T-helper 1 cell treated with Interleukin-12 subunit alpha and Interleukin-12 subunit beta and Interleukin-4 antibody, amounts not matched to agents 30 μg/mL and 1 μg/mL, for 36 hours (primary cell): ENCODE results near the gene PTPRN2.

Experiments
- H3K27ac Mint-ChIP-seq: one replicate; pipeline ENCODE4 v1.8.0; 2021; ENCODE audit warnings: mild to moderate bottlenecking, mixed read lengths
- H3K27me3 Mint-ChIP-seq: one replicate; pipeline ENCODE4 v1.8.0; 2021; ENCODE audit warnings: low read depth, mixed read lengths
- H3K36me3 Mint-ChIP-seq: one replicate; pipeline ENCODE4 v1.8.0; 2021; ENCODE audit warnings: low read depth, mixed read lengths
- H3K4me1 Mint-ChIP-seq: one replicate; pipeline ENCODE4 v1.8.0; 2021; ENCODE audit warnings: low read depth, mixed read lengths
- H3K4me3 Mint-ChIP-seq: one replicate; pipeline ENCODE4 v1.8.0; 2021; ENCODE audit warnings: mild to moderate bottlenecking, moderate library complexity, mixed read lengths
- H3K9me3 Mint-ChIP-seq: one replicate; pipeline ENCODE4 v1.8.0; 2021; ENCODE audit warnings: mixed read lengths

The PTPRN2 gene

DNA sequence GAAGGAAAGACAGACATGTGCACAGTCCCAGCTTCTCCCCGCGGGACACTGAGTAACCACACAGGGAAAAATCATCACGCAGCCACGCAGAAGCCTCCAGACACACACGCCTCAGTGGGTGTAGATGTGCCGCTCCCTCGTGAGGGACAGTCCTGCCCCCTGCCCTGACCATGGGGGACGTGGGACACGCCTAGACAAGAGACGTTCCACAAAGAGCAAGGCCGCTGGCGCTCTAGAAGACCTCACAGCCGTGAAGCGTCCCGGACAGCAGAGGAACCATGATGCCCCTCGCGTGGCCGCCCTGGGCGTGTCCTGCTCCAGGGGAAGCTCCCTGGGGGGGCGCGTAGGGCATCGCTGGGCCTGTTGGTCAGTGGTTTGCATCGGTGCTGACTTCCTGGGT lies 1040.0 kb downstream of the PTPRN2 start:
- no peak overlapping the region for H3K27ac Mint-ChIP-seq
- no peaks in the 10 kb centered on the region for H3K4me1 Mint-ChIP-seq
- H3K27me3 Mint-ChIP-seq = no peaks in the 10 kb centered on the region
- peaks cover 5% of the 10 kb centered on the region for H3K36me3 Mint-ChIP-seq
- H3K9me3 Mint-ChIP-seq = no peaks in the 10 kb centered on the region
- no peak overlapping the region for H3K4me3 Mint-ChIP-seq

DNA sequence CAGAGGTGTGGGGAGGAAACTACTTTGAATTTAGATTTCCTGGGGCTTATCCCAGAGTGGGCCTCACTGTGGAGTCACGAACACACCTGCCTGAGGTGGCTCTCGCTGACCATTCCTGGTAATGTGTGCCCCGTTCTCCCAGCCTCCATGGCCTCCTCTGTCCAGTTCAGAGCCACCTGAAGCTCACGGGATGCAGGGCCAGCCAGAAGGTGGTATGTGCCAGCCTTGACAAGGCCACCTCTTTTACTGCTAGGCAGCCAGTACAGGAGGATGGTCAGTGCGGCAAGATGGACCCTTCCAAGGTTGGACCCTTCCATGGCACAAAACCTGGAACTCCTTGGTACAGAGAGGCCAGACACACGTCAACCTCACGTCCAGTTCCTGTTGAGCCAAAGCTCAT lies 1040.5 kb downstream of the PTPRN2 start:
- Mint-ChIP-seq H3K9me3 (no peaks in the 10 kb centered on the region), H3K4me3 (no peak overlapping the region), H3K27me3 (no peaks in the 10 kb centered on the region), H3K27ac (no peak overlapping the region), H3K4me1 (no peaks in the 10 kb centered on the region), H3K36me3 (peaks cover 5% of the 10 kb centered on the region)

DNA sequence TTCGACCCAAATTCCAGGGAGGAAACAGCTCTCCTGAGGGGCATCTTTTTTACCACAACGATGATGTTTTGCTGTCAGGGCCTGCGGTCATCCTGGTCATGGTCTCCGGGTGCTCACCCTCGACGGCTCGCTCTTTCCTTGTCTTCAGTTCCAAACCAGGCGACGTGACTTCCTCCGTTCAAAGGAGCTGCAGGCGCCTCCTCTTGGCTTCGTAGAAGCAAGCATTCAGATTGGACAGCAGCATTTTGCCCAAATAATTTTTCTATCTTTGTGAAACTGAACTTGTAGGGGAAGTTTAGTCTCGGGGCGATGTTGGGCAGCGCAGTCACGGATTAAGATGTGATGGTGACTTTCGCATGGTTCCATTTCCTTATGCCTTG lies 1042.0 kb downstream of the PTPRN2 start:
- no peak overlapping the region for H3K4me3 Mint-ChIP-seq
- no peak overlapping the region for H3K27ac Mint-ChIP-seq
- no peaks in the 10 kb centered on the region for H3K4me1 Mint-ChIP-seq
- H3K27me3 Mint-ChIP-seq = no peaks in the 10 kb centered on the region
- no peaks in the 10 kb centered on the region for H3K9me3 Mint-ChIP-seq
- H3K36me3 Mint-ChIP-seq = peaks cover 5% of the 10 kb centered on the region

DNA sequence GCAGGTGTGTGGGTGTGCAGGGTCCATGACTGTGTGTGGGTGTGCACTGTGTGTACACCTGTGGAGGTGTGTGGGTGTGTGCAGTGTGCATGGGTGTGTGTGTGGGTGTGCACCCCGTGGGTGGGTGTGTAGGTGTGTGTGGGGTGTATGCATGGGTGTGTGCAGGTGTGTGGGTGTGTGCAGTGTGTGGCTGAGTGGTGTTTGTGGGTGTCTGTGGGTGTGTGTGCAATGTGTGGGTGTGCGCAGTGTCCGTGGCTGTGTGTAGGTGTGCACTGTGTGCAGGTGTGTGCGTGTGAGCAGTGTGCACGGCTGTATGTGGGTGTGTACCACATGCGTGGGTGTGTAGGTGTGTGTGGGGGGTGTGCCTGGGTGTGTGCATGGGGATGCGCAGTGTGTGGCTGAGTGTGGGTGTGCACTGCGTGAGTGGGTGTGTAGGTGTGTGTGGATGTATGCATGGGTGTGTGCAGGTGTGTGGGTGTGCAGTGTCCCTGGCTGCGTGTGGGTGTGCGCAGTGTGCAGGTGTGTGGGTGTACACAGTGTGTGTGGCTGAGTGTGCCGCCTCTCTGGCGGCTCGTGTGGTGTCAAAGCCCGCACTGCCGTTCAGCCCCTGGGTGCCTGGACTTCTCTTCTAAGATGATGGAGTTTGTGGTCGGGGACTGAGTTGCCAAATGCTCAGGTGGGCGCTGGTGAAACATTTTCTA lies 1042.5 kb downstream of the PTPRN2 start:
- no peak overlapping the region for H3K4me3 Mint-ChIP-seq

DNA sequence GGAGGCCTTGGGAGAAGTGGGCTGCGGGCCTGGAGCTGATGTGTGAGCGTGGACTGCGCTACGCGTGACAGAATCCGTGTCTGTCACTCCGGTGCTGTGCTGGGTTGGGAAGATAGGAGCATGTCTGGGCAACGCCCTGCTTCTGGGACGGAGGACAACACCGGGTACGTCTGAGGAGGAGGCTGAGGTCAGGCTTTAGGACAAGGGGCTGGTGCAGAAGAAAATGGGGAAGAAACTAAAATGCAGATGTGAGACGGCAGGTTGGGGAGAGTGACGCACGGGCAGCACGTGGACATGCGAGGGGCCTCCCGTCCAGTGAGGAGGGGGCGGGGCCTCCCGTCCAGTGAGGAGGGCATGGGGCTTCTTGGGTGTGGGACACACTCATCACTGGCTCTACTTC lies 1043.4 kb downstream of the PTPRN2 start:
- Mint-ChIP-seq H3K4me1 (no peaks in the 10 kb centered on the region), H3K36me3 (peaks cover 5% of the 10 kb centered on the region), H3K27me3 (no peaks in the 10 kb centered on the region), H3K9me3 (no peaks in the 10 kb centered on the region), H3K4me3 (no peak overlapping the region), H3K27ac (no peak overlapping the region)

More for the DNA sequence above, 1042.5 kb downstream of the PTPRN2 start:
- Mint-ChIP-seq H3K27me3 (no peaks in the 10 kb centered on the region), H3K9me3 (no peaks in the 10 kb centered on the region), H3K36me3 (peaks cover 5% of the 10 kb centered on the region), H3K4me1 (no peaks in the 10 kb centered on the region), H3K27ac (no peak overlapping the region)

DNA sequence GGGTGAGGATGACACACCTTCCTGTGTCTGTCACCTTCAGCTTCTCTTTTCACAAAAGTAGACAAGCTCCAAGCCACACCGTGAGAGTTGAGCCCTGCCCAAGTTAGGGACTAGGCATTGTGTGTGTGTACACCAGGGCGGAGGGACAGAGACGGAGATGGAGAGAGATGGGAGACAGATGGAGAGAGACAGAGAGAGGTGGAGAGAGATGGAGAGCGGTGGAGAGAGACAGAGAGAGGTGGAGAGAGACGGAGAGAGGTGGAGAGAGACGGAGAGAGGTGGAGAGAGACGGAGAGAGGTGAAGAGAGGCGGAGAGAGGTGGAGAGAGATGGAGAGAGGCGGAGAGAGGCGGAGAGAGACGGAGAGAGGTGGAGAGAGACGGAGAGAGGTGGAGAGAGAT lies 1043.8 kb downstream of the PTPRN2 start:
- Mint-ChIP-seq H3K36me3 (peaks cover 5% of the 10 kb centered on the region), H3K27me3 (no peaks in the 10 kb centered on the region), H3K4me3 (no peak overlapping the region), H3K27ac (no peak overlapping the region), H3K4me1 (no peaks in the 10 kb centered on the region), H3K9me3 (no peaks in the 10 kb centered on the region)

- H3K4me3 Mint-ChIP-seq = no peak overlapping the region
- no peaks in the 10 kb centered on the region for H3K4me1 Mint-ChIP-seq
Observed at GRCh38 chr7:157543276-157543675, 1044.3 kb downstream of the PTPRN2 start.

DNA sequence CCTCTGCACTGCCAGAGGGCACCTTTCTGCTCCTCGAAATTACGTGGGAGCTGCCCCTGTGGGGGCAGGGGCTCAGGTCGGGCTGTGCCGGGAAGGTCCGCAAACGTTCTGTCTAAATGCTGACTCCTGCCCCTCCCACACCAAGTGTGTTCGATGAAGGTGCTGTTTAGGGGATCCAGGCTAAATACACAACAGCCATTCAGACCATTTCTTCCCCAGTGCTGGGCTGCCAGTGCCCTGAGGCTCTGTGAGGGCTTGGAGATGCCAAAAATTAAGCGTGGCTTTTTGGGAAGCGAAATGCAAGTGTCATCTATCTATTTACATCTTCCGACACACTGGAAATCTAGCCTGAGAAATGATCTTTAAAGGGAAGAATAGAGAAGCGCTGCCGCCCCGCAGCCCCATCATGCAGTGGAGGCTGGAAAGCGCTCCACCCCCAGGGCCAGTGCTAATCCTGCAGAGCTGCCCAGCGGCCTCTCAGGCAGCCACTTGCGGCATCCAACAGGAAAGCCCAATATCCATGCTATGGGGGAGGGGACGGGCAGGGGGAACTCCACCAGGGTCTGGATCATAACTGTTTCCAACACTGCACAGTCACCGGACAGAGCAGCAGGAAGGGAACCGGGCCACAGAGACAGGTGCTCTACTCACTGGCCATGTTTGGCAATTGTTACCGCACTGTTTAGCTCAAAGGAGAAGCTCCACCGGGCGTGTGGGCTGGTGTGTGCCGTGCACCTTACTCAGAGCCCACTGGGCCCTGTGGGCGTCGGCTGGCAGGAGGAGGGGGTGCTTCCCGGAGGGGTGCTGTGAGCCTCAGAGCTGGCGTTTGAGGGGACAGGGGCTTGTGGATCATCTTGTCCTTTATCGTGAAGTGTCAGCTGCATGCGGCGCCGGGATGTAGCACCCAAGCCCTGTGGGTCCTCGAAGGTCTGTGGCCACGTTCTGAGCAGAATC lies 1045.3 kb downstream of the PTPRN2 start:
- no peaks in the 10 kb centered on the region for H3K9me3 Mint-ChIP-seq
- no peak overlapping the region for H3K27ac Mint-ChIP-seq

More at GRCh38 chr7:157543276-157543675, 1044.3 kb downstream of the PTPRN2 start:
- H3K36me3 Mint-ChIP-seq = peaks cover 5% of the 10 kb centered on the region
- H3K27me3 Mint-ChIP-seq = no peaks in the 10 kb centered on the region
- no peaks in the 10 kb centered on the region for H3K9me3 Mint-ChIP-seq
- H3K27ac Mint-ChIP-seq = no peak overlapping the region

GRCh38 chr7:157541295-157542067 lies 1046.1 kb downstream of the PTPRN2 start:
- Mint-ChIP-seq H3K36me3 (peaks cover 5% of the 10 kb centered on the region), H3K27me3 (peaks cover 4% of the 10 kb centered on the region), H3K4me3 (no peak overlapping the region), H3K4me1 (no peaks in the 10 kb centered on the region), H3K9me3 (no peaks in the 10 kb centered on the region), H3K27ac (no peak overlapping the region)

More for the DNA sequence above, 1045.3 kb downstream of the PTPRN2 start:
- no peaks in the 10 kb centered on the region for H3K4me1 Mint-ChIP-seq
- H3K4me3 Mint-ChIP-seq = no peak overlapping the region
- H3K36me3 Mint-ChIP-seq = peaks cover 5% of the 10 kb centered on the region
- no peaks in the 10 kb centered on the region for H3K27me3 Mint-ChIP-seq

GRCh38 chr7:157540606-157541294 lies 1046.9 kb downstream of the PTPRN2 start:
- Mint-ChIP-seq H3K4me1 (no peaks in the 10 kb centered on the region), H3K4me3 (no peak overlapping the region), H3K36me3 (peaks cover 5% of the 10 kb centered on the region), H3K27ac (no peak overlapping the region), H3K27me3 (peaks cover 6% of the 10 kb centered on the region), H3K9me3 (no peaks in the 10 kb centered on the region)

GRCh38 chr7:157540020-157540419 lies 1047.6 kb downstream of the PTPRN2 start:
- H3K27ac Mint-ChIP-seq = no peak overlapping the region
- peaks cover 7% of the 10 kb centered on the region for H3K27me3 Mint-ChIP-seq
- H3K36me3 Mint-ChIP-seq = peaks cover 5% of the 10 kb centered on the region
- H3K9me3 Mint-ChIP-seq = no peaks in the 10 kb centered on the region
- H3K4me3 Mint-ChIP-seq = no peak overlapping the region
- H3K4me1 Mint-ChIP-seq = no peaks in the 10 kb centered on the region

DNA sequence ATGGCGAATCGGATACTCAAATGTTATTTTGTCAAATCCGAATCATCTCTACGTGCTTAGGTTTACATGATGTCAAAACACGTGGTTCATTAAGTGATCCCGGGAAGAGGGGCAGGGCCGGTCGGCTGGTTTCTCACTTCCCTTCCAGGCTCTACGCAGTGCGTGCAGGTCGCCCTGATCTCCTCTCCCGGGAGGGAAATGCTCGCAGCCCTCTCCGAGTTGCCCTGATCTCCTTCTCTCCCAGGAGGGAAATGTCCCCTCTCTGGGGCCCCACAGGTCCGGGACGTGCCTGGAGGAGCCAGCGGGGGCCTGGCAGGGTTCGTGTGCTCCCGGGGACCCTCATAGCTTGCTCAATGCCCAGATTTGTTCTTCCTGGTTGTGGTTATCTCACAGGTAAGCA lies 1048.1 kb downstream of the PTPRN2 start:
- Mint-ChIP-seq H3K27ac (no peak overlapping the region), H3K9me3 (no peaks in the 10 kb centered on the region), H3K4me3 (no peak overlapping the region), H3K27me3 (peaks cover 8% of the 10 kb centered on the region), H3K4me1 (no peaks in the 10 kb centered on the region), H3K36me3 (peaks cover 4% of the 10 kb centered on the region)

DNA sequence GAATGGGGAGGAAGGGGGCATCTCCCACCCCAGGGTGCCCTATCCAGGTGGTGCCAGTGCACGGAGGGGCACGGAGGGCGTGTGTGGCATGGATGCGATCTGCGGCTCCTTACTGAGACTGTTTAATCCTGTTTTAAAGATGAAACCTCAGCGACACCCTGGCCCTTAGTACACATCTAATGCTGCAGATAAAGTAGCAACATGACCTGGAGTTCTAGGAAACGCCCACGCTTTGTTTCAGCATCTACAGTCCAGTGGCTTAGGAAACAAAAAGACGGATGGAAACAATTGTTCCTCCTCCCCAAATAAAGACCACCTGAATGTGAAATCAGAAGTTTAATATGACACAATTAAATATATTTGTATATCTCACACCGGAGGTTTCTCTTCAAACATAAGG lies 1048.9 kb downstream of the PTPRN2 start:
- H3K4me1 Mint-ChIP-seq = no peaks in the 10 kb centered on the region
- H3K9me3 Mint-ChIP-seq = no peaks in the 10 kb centered on the region
- no peak overlapping the region for H3K27ac Mint-ChIP-seq
- no peak overlapping the region for H3K4me3 Mint-ChIP-seq
- peaks cover 16% of the 10 kb centered on the region for H3K27me3 Mint-ChIP-seq
- peaks cover under 1% of the 10 kb centered on the region for H3K36me3 Mint-ChIP-seq

DNA sequence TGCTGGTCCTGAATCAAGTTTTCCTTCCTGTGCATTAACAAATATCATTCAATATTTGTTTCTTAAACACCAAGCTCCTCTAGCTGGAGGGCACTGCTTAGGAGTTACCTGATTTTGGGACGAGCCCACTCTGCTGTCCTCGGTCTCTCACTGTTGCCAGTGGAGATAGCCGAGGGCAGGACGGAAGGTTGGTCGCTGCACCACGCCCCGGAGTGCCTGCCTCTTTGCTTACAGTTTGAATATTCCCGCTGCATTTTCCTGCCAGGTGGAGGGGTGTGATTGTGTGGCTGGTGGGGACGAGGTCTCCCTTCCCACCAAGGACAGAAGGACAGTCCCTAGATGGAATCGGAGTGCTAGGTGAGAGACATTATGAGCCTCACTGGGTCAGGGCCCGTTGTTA lies 1049.3 kb downstream of the PTPRN2 start:
- H3K27ac Mint-ChIP-seq = no peak overlapping the region
- peaks cover 20% of the 10 kb centered on the region for H3K27me3 Mint-ChIP-seq
- H3K36me3 Mint-ChIP-seq = peaks cover under 1% of the 10 kb centered on the region
- no peak overlapping the region for H3K4me3 Mint-ChIP-seq
- no peaks in the 10 kb centered on the region for H3K4me1 Mint-ChIP-seq
- H3K9me3 Mint-ChIP-seq = peaks cover 1% of the 10 kb centered on the region
